MM.1S (cell line): ENCODE measurements around the gene GPR176.

ENCODE experiments used
- CTCF ChIP-seq: fragments of 300-600 bp; sonication (generic); IDR thresholded peaks from 2 replicates; pipeline ENCODE4 v1.5.1; 2016; ENCODE audit warnings: antibody characterized with exemption, low read length, mixed read lengths
- EZH2 ChIP-seq: fragments of 300-600 bp; sonication (generic); optimal IDR thresholded peaks from 2 replicates; pipeline ENCODE3; 2017; ENCODE audit warnings: low read depth, mild to moderate bottlenecking, antibody characterized with exemption, low read length, mixed read lengths
- EZH2phosphoT487 ChIP-seq: fragments of 300-600 bp; sonication (generic); IDR thresholded peaks from 2 replicates; pipeline ENCODE4 v1.6.1; 2018; ENCODE audit warnings: antibody characterized with exemption, low read length

GRCh38 chr15:39798382-39798781 lies 121.7 kb downstream of the GPR176 start:
- TF ChIP-seq CTCF (no peak), EZH2phosphoT487 (no peak), EZH2 (no peak)
